GM19467 (cell line): Measurements from ENCODE around the gene CHCHD6.

Experiments used
- ATAC-seq: cut with Tn5 transposase; IDR thresholded peaks from one replicate; pipeline ENCODE4 v1.9.1; 2021; ENCODE audit warnings: mild to moderate bottlenecking, moderate library complexity; ENCODE audit not compliant: unreplicated experiment

Gene CHCHD6

GRCh38 chr3:126668450-126669401 is 35.3 kb upstream of the CHCHD6 start:
- ATAC-seq: no peak

GRCh38 chr3:126671521-126671920 is 32.5 kb upstream of the CHCHD6 start:
- ATAC-seq: no peak

- no peak for ATAC-seq
These were observed 31.7 kb upstream of the CHCHD6 start for GRCh38 chr3:126672340-126672739.

- ATAC-seq: no peak
These were observed 31.3 kb upstream of the CHCHD6 start for GRCh38 chr3:126672741-126673140.

- no peak for ATAC-seq
These were observed 26.9 kb upstream of the CHCHD6 start for GRCh38 chr3:126676919-126677705.

- ATAC-seq: no peak
These were observed 26.1 kb upstream of the CHCHD6 start for GRCh38 chr3:126677862-126678503.

- ATAC-seq: no peak
These were observed 25.2 kb upstream of the CHCHD6 start for GRCh38 chr3:126678693-126679317.

- no peak for ATAC-seq
These were observed 24.7 kb upstream of the CHCHD6 start for GRCh38 chr3:126679318-126679751.

- no peak for ATAC-seq
These were observed 24.0 kb upstream of the CHCHD6 start for GRCh38 chr3:126679831-126680666.

- ATAC-seq: no peak
These were observed 23.4 kb upstream of the CHCHD6 start for GRCh38 chr3:126680667-126681055.

GRCh38 chr3:126682009-126682408 is 22.0 kb upstream of the CHCHD6 start:
- no peak for ATAC-seq

GRCh38 chr3:126683069-126683468 is 21.0 kb upstream of the CHCHD6 start:
- ATAC-seq: no peak

GRCh38 chr3:126684218-126684751 is 19.8 kb upstream of the CHCHD6 start:
- ATAC-seq: no peak

- no peak for ATAC-seq
These were observed 19.0 kb upstream of the CHCHD6 start for GRCh38 chr3:126685021-126685420.

- no peak for ATAC-seq
These were observed 18.5 kb upstream of the CHCHD6 start for GRCh38 chr3:126685493-126685892.

- ATAC-seq: no peak
These were observed 12.3 kb upstream of the CHCHD6 start for GRCh38 chr3:126691765-126692164.

- no peak for ATAC-seq
These were observed 11.2 kb upstream of the CHCHD6 start for GRCh38 chr3:126692858-126693257.

GRCh38 chr3:126693921-126694320 is 10.1 kb upstream of the CHCHD6 start:
- ATAC-seq: no peak

GRCh38 chr3:126696701-126697267 is 7.3 kb upstream of the CHCHD6 start:
- no peak for ATAC-seq
